ENCODE measurements around the gene FBXL4.

GRCh38 chr6:98827295-98828159, 120.2 kb downstream of the FBXL4 start:
- TF ChIP-seq CTCF (IDR thresholded peaks at IDR 0.05) (no peak), POLR2A (IDR thresholded peaks at IDR 0.05) (no peak), EP300 (IDR thresholded peaks at IDR 0.05) (no peak)

Measured in tibial nerve (tissue), 4 donors.